ENCODE results near the gene RIMBP2.

DNA sequence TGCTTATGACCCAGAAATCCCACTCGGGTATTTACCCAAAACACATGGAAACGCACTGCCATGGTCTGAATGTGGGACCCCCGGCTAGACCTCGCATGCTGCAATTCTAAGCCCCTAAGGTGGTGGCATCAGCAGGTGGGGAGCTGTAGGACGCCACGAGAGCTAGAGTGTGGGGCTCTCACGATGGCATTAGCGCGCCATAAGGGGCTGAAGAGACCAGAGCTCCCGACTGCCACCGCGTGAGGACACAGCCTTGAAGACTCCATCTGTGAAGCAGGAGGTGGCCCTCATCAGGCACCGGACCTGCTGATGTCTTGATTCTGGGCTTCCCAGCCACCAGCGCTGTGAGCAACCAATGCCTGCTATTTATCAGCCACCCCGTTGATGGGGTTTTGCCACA, 40.3 kb downstream of the RIMBP2 start:
- TF ChIP-seq, protein P1, sequence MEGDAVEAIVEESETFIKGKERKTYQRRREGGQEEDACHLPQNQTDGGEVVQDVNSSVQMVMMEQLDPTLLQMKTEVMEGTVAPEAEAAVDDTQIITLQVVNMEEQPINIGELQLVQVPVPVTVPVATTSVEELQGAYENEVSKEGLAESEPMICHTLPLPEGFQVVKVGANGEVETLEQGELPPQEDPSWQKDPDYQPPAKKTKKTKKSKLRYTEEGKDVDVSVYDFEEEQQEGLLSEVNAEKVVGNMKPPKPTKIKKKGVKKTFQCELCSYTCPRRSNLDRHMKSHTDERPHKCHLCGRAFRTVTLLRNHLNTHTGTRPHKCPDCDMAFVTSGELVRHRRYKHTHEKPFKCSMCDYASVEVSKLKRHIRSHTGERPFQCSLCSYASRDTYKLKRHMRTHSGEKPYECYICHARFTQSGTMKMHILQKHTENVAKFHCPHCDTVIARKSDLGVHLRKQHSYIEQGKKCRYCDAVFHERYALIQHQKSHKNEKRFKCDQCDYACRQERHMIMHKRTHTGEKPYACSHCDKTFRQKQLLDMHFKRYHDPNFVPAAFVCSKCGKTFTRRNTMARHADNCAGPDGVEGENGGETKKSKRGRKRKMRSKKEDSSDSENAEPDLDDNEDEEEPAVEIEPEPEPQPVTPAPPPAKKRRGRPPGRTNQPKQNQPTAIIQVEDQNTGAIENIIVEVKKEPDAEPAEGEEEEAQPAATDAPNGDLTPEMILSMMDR (IDR thresholded peaks at IDR 0.05) = no peak
- TF ChIP-seq EP300 (IDR thresholded peaks at IDR 0.05) = no peak
- no peak for TF ChIP-seq POLR2A (IDR thresholded peaks at IDR 0.05)
